Muscle of arm (tissue), 12 donors: ENCODE measurements around the gene RBM24. TPM values are rescaled to one million over a fixed set of nuclear protein-coding genes. Genes with fewer than 3 reads are reported as not detected.

Experiments used
- DNase-seq: peaks from one replicate; pipeline ENCODE4 v3.0.0-alpha.2; 2013
- polyA plus RNA-seq, 12 donors: library from polyadenylated mRNA; unstranded; fragments of 120-200 nt; gene quantifications; one replicate each; pipeline ENCODE4 v1.2.1, GENCODE V29; 2013; ENCODE audit not compliant: insufficient read length in 12 of 12

Gene RBM24
- polyA plus RNA-seq, 12 donors: 180 to 422 (median 312) TPM; not detected in 1

DNA sequence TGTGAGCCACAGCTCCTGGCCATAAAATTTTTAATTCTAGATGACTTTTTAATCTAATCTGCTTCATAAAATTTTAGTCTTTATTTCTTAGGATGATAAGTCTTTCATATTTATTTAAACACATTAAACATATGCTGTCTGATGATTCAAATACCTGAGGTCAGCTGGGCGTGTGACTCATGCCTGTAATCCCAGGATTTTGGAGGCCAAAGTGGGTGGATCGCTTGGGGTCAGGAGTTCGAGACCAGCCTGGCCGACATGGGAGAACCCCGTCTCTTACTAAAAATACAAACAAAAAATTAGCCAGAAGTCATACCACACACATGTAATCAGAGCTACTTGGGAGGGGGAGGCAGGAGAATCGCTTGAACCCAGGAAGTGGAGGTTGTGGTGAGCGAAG lies 53.1 kb downstream of the RBM24 start:
- no peak for DNase-seq

GRCh38 chr6:17336425-17336824 lies 55.3 kb downstream of the RBM24 start:
- DNase-seq: no peak

DNA sequence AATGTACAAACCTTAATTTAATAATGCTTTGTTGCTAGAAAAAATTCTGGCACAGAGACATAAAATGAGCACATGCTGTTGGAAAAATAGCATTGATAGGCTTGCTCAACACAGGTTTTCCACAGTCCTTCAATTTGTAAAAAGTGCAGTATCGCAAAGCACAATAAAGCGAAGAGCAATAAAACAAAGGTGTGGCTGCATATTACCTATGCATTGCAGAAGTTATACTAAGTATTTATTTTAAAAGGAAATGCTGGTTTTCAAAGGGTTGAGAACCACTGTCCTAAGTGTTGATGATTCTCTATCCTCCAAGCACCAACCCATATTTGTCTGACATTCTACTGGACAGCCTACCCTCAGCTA lies 58.1 kb downstream of the RBM24 start:
- no peak for DNase-seq

GRCh38 chr6:17341117-17341805 lies 60.1 kb downstream of the RBM24 start:
- DNase-seq: no peak

DNA sequence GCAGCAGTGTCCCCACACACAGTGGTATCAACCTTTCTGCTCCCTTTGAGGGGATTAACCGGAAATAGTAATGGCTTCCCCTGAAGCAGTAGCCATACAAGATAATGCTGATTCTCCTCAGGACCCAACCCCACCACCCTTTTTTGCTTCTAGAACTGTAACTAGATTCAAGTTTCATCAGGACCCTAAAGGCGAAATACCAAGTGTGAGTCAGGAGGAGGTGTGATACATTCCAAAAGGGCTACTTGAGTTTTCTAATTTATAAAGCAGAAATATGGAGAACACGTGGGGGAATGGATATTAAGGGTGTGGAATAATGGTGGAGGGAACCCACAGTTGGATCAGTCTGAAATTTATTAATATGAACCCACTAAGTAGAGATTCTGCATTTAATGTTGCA lies 60.7 kb downstream of the RBM24 start:
- no peak for DNase-seq

DNA sequence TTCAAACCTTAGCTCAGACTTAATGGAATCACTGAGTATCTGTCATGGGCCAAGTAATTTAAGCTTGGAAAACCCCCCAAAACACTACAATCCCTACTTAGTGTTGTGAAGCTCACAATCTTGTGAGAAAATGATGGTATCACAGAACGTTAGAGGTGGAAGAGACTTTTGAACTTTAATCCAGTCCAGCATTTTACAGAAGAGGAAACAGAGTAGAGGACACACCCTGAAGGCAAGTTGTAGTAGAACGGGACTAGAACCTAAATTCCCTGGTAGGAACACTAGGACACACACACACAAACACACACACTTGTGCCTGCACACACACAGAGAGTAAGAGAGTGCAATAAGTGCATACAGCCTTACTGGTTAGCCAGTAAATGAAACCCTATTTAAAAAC lies 62.1 kb downstream of the RBM24 start:
- no peak for DNase-seq

Other genes starting within 250 kb of the RBM24 start
- under 1 TPM in 4 of 12 donors, not detected in 8; 0.08 to 0.27 (median 0.11) TPM for gene STMND1, start 179.3 kb upstream of the RBM24 start, polyA plus RNA-seq
- 100 to 1,000 TPM in 9 of 12 donors, 10 to 100 TPM in 2, not detected in 1; 70.0 to 247 (median 214) TPM for gene CAP2, start 112.2 kb downstream of the RBM24 start, polyA plus RNA-seq